ENCODE data around the gene RBMX. TPM values are rescaled to one million over a fixed set of nuclear protein-coding genes. Genes with fewer than 3 reads are reported as not detected.
A peak's percentile ranks its signal among the peaks of the same experiment; 100 is the strongest.

The RBMX gene
- total and polyA plus RNA-seq, 2 donors (not counting 3 experiments of a cell fraction or from before 2014, with no cell fraction given): 117 to 235 TPM

DNA sequence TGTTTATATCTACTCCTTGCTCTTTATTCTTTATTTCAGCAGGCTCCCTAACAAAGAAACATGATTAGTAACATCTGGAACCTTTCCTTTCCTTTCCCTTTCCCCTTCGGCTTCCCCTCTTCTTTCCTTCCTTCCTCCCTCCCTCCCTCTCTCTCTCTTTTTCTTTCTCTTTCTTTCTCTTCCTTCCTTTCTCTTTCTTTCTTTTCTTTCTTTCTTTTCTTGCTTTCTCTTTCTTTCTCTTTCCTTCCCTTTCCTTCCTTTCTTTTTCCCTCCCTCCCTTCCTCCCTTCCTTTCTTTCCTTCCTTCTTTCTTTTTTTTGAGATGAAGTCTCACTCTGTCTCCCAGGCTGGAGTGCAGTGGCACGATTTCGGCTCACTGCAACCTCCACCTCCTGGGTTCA is 30.7 kb upstream of the RBMX start:
- no peaks in the 10 kb centered on the region for H3K79me2 ChIP-seq (ENCODE audit: control insufficient read depth, insufficient read depth, low read length)
- H3K36me3 ChIP-seq (ENCODE audit: control insufficient read depth in 2 of 2, extremely low read depth in 1 of 2, insufficient read depth in 2 of 2, low read length in 2 of 2): no peaks in the 10 kb centered on the region
- no peak overlapping the region for H3K9ac ChIP-seq (replicated peaks; ENCODE audit: extremely low read depth, insufficient read depth, low read length)
- DNase-seq (ENCODE audit: low read depth, low spot score) (no peak), FAIRE-seq (peak; percentile 28)
- TF ChIP-seq POLR2AphosphoS5 (IDR thresholded peaks at IDR 0.05; ENCODE audit: insufficient read depth, low read depth, low read length): no peak
- TF ChIP-seq CTCF (IDR thresholded peaks at IDR 0.05; ENCODE audit: extremely low read depth in 1 of 2, insufficient read depth in 1 of 2, low read depth in 1 of 2, low read length in 2 of 2): no peak
- no peak for TF ChIP-seq JUN (IDR thresholded peaks at IDR 0.05; ENCODE audit: borderline replicate concordance, insufficient read depth, insufficient read length, low read depth)
- TF ChIP-seq FOS (IDR thresholded peaks at IDR 0.05; ENCODE audit: borderline replicate concordance, insufficient read depth, low read length): no peak
- no peak for TF ChIP-seq EZH2 (IDR thresholded peaks at IDR 0.05; ENCODE audit: borderline replicate concordance, low read depth, low read length, severe bottlenecking)
- TF ChIP-seq POLR2A (IDR thresholded peaks at IDR 0.05; ENCODE audit: low read depth, low read length): no peak
- TF ChIP-seq, protein P1, sequence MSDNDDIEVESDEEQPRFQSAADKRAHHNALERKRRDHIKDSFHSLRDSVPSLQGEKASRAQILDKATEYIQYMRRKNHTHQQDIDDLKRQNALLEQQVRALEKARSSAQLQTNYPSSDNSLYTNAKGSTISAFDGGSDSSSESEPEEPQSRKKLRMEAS (IDR thresholded peaks at IDR 0.05; ENCODE audit: insufficient read depth, insufficient read length): no peak
- TF ChIP-seq GATA2 (IDR thresholded peaks at IDR 0.05; ENCODE audit: insufficient read depth, insufficient read length, low read depth, low read length): no peak
- TF ChIP-seq MYC (IDR thresholded peaks at IDR 0.05; ENCODE audit: low read depth, low read length): no peak
- POLR2A ChIA-PET: no interaction called here
- H4K20me1 ChIP-seq (replicated peaks; ENCODE audit: control insufficient read depth, extremely low read depth, insufficient read depth, low read length): no peaks in the 10 kb centered on the region
- H3K9me1 ChIP-seq (replicated peaks; ENCODE audit: control insufficient read depth, extremely low read depth, insufficient read depth, low read length): no peaks in the 10 kb centered on the region
- no peak overlapping the region for H3K4me3 ChIP-seq (replicated peaks in 1 of 3; ENCODE audit: insufficient read depth in 1 of 3, low read depth in 1 of 3, low read length in 3 of 3)
- H3K4me2 ChIP-seq (ENCODE audit: insufficient read depth, low read length): no peak overlapping the region
- H2AFZ ChIP-seq (ENCODE audit: low read depth, low read length): no peak overlapping the region
- no peak overlapping the region for H3K27ac ChIP-seq (ENCODE audit: insufficient read depth, low read depth, low read length)
- BruUV-seq (replicated peaks): no TSS peak
- CTCF ChIA-PET: no interaction called here
- H3K4me1 ChIP-seq (ENCODE audit: control insufficient read depth, extremely low read depth, insufficient read depth, low read length): peaks cover 6% of the 10 kb centered on the region
- no peaks in the 10 kb centered on the region for H3K27me3 ChIP-seq (ENCODE audit: control insufficient read depth in 2 of 2, insufficient read depth in 2 of 2, low read length in 2 of 2)
- dilution Hi-C loops (cut with MboI; ENCODE audit: extremely low pct_ligation_motif_present, low sequenced_read_pairs) (no loop called here), intact Hi-C loops (cut with micrococcal nuclease) (loop anchor here (5.0 kb wide), 1 partner anchor 144 kb away; no protein-coding TSS in a partner anchor)
- H3K9me3 ChIP-seq (replicated peaks; ENCODE audit: control insufficient read depth, insufficient read depth, low read length): no peaks in the 10 kb centered on the region

All from endothelial cell of umbilical vein (primary cell).